HG03039 (cell line): ENCODE measurements around the gene PSME3IP1.

Source experiments
- ATAC-seq: cut with Tn5 transposase; IDR thresholded peaks from one replicate; pipeline ENCODE4 v1.9.1; 2021; ENCODE audit warnings: mild to moderate bottlenecking, moderate library complexity; ENCODE audit not compliant: unreplicated experiment

PSME3IP1 gene

DNA sequence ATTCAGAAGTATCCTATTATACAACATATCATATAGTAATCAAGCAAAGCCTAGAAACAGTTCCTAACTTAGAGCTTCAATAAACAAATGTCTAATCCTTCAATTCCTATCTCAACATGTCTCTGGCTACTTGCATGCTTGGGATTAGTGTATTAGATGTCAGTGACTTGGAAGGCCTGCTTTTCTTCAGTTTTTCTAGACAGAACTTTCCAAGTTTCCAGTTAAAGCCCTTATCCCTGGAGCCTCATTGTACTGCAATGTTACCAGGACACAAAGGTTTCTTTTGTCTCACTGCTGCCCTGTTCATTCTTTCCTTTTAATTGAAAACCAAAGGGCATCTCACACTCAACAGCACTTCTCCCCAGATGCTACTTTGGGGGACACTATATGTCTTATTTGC, 16.5 kb downstream of the PSME3IP1 start:
- ATAC-seq: no peak

DNA sequence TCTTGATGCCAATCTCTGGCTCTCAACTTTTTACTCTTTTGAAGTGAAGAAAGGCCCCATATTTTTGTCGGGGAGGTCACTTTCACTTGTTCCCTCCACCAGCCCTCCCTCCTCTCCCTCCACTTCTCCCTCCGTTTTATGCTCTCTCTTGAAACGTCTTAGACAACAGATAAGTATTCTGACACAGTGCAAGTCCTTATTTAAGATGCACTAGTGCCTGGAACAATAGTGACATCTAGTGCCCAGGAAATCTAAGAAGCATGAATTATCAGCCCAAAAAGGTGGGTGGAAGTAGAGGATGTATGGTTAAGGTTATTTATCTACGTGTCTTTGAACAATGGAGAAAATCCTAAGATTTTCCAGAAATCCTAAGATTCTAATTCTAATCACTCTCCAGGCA, 17.9 kb downstream of the PSME3IP1 start:
- ATAC-seq: no peak

DNA sequence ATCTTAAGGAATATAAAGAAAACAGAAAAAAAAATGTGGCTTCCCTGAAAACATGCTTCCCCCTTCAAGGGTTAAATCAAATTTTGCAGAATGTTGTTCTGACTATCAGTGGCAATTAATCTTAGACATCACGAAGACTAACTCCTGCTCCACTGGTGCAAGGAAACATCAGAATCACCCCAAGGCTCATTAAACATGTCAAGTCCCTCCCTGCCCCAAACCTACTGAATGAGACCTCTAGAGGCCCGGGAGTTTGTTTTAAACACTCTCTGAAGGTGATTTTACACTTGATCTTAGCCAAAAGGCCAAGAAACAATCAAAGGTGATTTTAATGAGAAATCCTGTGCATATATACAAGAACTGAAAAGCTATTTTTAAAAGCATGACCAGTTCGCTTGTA, 18.3 kb downstream of the PSME3IP1 start:
- ATAC-seq: no peak

DNA sequence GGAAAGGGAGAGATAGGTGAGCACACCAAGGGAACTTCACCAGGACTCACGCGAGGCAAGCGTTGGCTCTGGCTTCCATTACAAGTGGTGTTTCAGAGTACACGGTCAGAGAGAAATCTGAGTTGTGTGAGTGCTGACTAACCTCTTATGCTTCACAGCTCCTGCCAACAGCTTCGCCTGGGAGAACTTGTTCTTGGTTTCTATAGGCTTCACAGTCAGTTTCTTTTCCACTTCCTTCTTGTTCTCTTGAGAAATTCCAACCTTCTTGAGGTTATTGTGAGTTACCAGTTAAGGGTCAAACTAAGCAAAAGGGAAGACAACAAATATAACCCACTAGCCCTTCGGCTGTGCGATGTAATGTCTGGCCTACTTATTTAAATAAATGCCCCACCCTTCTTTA, 18.9 kb downstream of the PSME3IP1 start:
- no peak for ATAC-seq

DNA sequence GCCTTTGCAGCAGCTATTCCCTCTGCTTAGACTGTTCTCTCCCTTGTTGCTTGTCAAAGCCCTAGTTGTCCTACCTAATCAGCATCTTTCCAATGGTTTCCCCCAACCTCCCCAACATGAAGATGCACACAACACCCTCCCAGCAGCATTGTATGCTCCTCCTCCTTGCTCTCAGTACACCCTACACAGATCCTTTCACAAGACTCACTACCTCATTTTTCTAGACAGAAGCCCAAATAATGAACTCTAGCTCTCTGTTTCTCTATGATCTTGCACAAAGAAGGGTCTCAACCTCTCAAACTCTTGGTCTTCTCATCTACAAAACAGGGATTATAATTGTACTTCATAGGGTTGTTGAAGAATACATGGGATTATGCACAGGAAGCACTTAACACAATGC, 19.4 kb downstream of the PSME3IP1 start:
- ATAC-seq: no peak

DNA sequence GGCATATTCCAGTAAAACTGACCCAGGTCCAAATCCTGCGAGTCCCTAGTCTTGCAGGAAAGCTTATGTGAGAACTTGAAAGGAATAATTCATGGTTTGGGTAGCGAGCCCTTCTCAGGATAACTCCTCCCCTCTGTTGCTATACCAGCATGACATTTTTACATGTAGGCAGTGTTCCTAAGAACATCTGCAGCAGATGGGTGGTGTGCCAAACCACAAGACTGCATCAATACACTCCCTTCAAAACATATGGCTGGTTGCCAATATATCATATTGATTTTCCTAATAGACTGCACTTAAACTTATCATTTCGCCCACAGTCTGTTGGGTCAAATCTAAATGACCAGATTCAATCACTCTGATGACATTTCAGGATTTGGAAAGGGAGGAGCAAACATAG, 19.9 kb downstream of the PSME3IP1 start:
- no peak for ATAC-seq

DNA sequence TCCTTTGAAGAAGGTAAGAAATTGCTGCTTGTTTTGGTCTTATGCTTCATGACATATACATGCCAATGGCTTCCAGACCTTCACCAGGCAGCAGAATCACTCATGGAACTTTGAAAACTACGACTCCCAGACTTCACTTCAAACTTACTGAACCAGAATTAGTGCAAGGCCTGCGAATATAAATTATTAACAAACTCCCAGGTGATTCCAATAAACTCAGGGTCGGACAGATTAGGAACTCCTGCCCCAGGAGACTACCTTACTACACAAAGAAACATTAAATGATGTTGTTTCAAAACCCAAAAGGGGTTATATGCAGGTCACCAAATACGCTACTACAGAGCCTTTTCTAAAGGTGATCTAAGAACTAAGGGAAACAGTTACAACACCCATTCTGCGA, 20.4 kb downstream of the PSME3IP1 start:
- no peak for ATAC-seq

DNA sequence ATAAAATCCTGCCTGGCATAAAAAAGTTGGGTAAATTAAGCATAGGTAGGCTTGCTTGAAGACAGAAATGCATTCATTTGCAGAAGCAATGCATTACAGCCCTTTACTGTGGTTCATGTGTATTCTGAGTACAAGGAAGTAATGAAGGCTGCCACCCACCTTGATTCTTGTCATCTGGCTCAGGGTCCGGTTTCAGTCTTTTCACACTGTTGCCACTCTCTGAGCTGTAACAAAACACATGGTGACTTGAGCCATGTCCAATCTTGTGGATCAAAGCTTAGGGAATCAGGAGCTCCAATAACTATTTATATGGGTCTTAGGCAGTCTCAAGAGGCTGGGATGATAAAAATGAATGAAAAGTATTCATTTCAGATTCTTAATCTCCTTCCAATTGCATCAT, 22.0 kb downstream of the PSME3IP1 start:
- ATAC-seq: no peak

DNA sequence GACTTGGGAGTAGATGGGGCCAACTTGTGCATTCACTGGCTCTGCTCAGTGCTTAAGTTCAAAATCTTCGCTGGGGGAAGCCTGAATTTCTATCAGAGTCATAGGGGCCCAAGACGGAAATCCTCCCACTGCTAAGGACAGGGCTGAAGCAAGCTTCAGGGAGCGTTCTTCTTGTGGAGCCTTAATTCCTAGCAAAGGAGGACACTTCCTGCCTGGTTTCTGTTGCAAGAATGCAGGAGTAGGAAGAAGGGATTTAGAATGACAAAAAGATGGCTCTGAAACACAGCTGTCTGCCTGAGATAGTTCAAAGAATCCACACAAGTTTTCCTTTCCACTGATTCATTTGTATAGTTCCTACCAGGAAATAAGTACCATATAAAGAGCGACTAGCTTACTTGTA, 26.4 kb downstream of the PSME3IP1 start:
- ATAC-seq: no peak

DNA sequence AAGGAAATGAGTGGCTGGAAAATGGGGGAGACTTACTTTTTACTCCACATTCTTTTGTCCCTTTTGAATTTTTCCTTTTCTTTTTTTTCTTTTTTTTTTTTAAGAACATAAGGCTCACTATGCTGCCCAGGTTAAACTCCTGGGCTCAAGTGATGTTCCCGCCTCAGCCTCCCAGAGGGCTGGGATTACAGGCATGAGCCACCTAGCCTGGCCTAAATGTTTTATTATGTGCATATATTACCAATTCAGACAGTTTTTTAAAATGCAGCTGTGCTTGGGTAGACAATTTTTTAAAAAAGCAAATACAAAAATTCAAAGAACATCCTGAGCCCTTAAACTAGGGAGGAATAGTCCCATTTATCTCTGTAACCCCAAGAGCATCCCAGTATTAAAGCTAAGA, 28.3 kb downstream of the PSME3IP1 start:
- ATAC-seq: no peak

DNA sequence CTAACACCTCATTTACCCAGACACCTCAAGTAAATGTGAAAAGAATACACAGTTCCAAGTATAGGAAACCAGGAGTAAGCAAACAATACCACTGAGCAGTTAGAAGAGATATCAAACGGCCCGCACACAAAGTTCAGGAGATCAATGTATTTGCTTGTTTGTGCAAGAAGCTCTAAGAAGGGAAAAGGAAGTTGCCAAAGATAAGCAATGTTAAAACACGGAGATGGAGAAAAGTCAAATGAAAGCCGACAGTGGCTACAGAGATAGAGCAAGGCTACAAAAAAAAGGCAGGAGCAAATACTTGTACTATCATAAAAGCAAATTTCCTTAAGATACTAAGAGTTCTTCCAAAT, 29.5 kb downstream of the PSME3IP1 start:
- no peak for ATAC-seq

DNA sequence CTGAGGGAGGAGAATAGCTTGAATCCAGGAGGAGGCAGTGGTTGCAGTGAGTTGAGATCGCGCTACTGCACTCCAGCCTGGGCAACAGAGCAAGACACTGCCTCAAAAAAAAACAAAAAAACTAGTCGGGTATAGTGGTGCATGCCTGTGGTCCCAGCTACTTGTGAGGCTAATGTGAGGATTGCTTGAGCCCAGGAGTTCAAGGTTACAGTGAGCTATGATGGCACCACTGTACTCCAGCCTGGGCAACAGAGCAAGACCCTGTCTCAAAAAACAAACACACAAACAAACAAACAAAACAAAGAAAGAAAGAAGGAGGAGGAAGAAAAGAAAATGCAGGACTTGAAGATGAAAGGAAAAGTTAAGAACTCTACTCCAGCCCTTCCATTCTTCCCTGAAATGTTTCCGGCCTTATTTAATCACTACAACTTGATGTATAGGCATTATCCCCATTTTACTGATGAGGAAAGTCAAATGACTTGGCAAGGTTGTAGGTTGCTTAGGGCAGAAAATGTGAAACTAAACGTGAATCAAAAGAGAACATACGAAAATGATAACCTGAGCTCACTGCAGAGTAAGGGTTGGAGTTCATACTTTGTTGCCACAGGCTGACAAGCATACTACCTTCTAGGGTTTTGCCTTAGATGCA, 30.0 kb downstream of the PSME3IP1 start:
- ATAC-seq: no peak

DNA sequence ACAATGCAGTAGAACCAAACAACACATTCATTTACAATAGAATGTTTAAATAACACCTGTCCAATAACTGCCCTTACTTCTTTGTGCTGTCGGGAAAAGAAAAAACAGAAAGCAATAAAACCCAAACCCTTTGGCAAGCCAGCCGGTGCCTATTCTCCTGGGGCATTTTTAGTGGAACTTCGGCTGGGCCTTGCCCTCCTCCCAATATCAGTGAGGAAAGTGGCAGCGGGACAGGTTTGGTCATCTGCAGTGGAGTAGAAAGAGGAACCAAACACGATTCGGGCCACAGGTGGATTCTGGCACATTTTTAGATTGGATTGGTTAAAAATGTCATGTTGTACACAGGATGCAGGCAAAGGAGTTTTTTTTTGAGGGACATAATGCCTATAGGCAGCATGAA, 32.0 kb downstream of the PSME3IP1 start:
- ATAC-seq: no peak

DNA sequence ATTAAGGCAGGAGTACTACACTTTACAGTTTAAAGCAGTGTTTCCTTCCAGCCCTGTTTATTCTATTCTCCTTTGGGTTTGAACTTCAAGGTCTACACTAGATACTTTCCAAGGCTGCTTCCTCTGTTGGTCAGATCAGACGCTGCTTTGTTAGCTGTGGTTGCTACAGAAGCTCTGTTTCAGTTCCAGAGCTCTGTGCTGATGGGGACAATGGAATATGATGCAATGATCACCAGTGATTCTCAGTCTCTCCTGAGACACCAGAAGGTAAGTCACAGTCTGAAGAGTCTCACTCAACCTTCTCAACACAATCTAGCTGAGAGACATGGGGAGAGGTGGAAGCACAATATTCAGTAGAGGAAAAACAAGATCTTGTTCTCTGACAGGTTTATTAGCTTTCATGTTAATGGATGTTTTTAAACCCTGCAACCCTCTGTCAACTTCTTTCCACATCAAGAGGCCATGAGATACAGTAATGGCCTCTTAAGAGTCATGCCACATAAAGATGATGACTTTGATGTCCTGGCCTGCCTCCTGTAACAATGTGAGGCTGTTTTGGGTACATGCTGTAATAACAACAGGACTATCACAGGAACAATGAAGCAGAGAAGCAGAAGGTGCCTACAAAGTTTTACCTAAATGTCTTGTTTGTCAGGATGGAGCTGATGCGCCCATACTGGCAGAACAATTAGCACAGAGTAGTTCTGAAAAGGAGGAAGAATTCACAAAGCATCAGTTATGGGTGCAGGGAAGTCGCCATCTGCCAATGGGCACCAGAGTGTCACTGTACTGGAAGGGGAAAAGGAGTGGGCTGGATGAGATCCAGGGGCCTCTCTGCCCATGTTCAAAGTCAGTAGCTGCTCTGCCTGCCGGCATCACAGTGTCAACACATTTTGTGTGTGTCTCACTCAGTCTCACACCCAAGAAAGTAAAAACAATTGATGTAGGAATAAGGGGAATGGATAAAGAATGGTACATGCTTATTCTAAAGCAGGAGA, 33.4 kb downstream of the PSME3IP1 start:
- no peak for ATAC-seq

DNA sequence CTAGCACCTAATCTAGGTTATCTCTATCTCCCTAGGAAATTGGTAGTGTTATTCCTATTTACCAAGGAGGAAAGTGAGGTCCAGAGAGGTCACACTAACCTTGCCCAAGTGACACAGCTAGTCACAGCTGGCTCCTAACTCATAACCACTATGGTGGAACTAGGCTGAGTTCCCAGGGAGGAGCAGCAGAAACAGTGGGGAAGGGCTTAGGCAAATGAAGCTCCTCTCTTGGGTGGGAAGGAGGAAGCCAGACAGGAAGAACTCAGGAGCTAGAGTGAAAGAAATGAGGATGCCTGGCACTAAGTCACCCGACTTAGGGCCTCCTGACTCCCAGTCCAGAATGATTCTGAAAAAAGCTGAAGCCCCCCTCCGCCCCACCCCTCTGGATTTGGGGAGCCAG, 34.5 kb downstream of the PSME3IP1 start:
- no peak for ATAC-seq

DNA sequence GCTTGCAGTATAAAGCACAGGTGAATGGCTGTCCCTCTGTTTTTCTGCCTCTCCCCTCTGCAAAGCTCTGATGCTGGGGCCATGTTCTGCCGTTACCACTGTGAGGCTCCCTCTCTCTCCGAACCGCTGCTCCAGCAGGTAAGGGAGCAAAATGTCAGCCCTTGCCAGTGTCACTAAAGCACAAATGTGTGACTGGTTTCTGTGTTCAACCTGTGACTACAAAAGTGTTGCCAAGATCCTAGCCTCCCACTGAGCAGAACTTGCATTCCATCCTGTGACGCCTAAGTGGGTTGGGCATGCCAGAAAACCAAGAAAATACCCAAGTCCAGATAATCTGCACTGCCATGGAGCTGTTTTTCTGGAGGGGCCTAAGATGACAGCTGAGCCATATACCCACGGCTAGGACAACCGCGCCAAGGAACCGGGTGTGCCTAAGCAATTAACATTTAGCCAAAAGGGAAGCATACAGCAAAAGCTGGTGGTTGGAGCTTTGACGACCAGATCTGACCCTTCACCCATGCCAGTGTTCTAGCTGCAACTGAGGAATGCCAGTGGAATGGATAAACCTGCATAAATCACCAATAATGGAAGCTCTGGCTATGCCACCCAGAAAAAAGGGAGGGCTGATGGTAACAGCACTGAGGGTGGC, 35.0 kb downstream of the PSME3IP1 start:
- ATAC-seq: no peak

DNA sequence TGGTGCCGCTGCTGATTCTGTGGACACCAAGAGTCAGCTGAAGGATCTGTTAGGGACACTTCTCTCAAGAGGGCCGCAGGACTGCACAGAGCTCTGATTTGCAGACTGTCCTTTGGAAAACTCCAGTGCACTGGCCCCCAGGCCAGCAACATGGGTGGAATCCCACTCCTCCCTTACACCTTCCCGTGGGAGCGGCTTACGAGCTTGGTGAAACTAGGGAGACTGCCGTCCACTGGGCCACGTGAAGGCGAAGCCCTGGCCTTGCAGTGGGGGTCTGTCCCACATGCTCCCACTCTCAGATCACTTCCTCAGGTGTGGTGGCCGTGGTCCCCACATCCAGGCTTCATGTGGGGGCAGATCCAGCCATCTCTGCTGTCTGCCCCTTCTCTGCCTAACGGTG, 36.4 kb downstream of the PSME3IP1 start:
- ATAC-seq: no peak

DNA sequence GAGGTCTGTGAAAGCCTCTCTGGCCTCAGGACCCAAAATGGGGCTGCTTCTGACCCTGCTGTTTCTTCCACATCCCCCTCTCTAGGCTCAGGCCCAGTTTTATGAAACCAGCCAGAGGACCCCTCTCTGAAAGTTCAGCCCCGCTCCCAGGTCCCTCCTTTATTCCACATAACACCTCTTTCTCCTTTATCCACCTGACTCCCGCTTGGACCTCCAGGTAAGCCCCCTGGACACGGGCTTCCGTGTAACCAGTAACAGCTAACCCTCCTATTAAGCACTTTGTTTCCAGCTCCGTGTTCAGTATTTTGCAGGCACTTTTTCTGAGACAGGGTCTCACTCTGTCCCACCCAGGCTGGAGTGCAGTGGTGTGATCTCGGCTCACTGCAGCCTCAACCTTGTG, 37.4 kb downstream of the PSME3IP1 start:
- no peak for ATAC-seq

DNA sequence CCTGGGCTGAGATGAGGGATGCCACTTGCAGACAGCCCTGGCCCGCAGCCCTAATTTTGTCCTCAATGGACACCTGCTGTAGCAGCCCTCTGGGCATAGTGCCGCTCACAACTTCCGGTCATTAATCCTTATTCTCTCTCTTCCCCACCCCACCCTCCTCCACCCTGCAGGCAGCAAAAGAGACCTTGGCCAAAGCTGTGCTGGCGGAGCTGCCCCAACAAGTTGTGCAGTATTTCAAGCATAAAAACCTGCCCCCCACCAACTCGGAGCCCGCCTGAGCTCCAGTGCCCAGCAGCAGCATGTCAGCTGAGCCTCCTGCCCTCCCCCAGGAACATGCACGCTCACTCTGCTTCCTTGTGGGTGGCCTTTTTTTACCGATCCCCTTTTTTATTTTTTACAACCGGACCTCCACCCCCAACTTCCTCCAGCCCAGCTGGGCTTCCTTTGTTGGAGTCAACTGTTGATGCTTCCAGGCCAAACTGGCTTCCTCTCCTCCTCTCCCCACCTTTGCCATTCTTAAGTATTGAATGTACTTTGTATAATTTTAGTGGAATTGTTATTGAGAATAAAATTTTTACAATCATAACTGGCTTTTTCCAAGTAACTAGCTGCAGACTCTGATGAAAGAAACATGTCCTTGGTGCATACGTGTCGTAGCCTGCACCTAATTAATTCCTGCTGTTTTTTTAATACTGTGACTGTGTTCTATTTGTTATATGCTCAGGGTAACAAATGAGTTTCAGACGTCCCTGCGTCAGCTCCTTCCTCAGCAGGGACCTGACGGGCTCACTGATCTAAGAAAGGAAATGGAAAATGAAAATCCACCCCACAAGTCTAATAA, 38.2 kb downstream of the PSME3IP1 start:
- ATAC-seq: no peak

DNA sequence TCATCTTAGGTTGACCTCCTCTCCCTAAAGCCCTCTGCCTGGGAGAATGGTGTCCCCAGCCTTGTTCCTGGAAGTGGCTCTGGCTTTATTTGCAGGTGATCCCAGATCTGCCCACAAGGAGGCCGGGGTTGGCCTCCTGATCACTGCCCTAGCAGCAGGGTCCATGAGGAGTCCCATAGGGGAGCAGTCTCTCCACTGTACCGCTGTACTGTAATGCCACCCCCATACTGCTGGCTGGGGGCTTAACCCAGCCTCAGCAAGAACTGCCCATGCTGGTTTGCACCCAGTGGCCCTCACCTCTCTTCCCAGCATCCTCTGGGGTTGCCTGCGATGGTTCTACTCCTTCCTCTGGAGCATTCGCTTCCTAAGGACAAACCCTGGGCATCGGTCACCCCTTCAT, 39.1 kb downstream of the PSME3IP1 start:
- ATAC-seq: no peak

DNA sequence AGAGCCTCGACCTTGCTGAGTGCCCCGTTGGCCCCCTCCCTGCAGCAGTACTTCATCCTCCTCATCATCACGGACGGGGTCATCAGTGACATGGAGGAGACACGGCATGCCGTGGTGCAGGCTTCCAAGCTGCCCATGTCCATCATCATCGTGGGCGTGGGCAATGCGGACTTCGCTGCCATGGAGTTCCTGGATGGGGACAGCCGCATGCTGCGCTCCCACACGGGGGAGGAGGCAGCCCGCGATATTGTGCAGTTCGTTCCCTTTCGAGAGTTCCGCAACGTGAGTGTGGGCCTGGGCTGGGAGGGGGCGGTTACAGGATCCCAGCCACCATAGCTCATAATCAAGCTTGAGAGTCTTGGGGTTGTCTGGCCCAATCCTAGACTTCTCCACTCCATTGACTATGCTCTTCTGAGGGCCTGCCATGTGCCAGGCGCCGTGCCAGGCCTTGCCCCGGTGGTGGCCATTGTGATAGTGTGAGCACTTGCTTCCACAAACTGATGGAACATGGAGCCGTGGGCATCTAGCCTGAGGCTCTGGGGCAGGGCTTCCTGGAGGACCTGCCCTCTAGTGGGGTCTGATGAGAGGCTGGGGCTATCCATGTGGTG, 39.7 kb downstream of the PSME3IP1 start:
- ATAC-seq: no peak
